ENCODE results near the gene CYP4B1. TPM values are rescaled to one million over a fixed set of nuclear protein-coding genes. Genes with fewer than 3 reads are reported as not detected.

CYP4B1 gene
- total and polyA plus RNA-seq, 4 donors, result 0.18 to 0.59 (median 0.18) TPM; not detected in 1

- TF ChIP-seq ZBTB33 (IDR thresholded peaks at IDR 0.05), result no peak
Observed at GRCh38 chr1:46820076-46820475, 21.2 kb downstream of the CYP4B1 start (continued).

- H3K9ac ChIP-seq (ENCODE audit: low read depth in 1 of 2, low read length in 2 of 2), result no peak overlapping the region
- H3K36me3 ChIP-seq (ENCODE audit: control insufficient read depth in 4 of 4, insufficient read depth in 3 of 4, low read depth in 1 of 4, low read length in 3 of 4), result no peaks in the 10 kb centered on the region
- 67% methylated on average over 5 of the region's 5 CpGs for WGBS
- H3K4me1 ChIP-seq (ENCODE audit: control insufficient read depth in 4 of 4, insufficient read depth in 4 of 4, low read length in 3 of 4), result no peaks in the 10 kb centered on the region
- H3K9me3 ChIP-seq (ENCODE audit: control insufficient read depth in 4 of 4, low read length in 3 of 4), result no peaks in the 10 kb centered on the region
- no peak for TF ChIP-seq RXRA (IDR thresholded peaks at IDR 0.05)
- TF ChIP-seq YY1 (IDR thresholded peaks at IDR 0.05), result no peak
- TF ChIP-seq TAF1 (conservative IDR thresholded peaks at IDR 0.05), result no peak
- no peak for TF ChIP-seq MAX (IDR thresholded peaks at IDR 0.05)
- TF ChIP-seq HNF4A (conservative IDR thresholded peaks at IDR 0.05), result no peak
- no peak for TF ChIP-seq JUND (IDR thresholded peaks at IDR 0.05)
- TF ChIP-seq GABPA (IDR thresholded peaks at IDR 0.05 in 1 of 2, conservative IDR thresholded peaks at IDR 0.05 in 1 of 2), result no peak
- TF ChIP-seq NR2F2 (IDR thresholded peaks at IDR 0.05), result no peak
- TF ChIP-seq FOXA2 (IDR thresholded peaks at IDR 0.05), result no peak
- TF ChIP-seq SP1 (IDR thresholded peaks at IDR 0.05), result no peak
- TF ChIP-seq ZBTB33 (IDR thresholded peaks at IDR 0.05), result no peak
- TF ChIP-seq ATF3 (IDR thresholded peaks at IDR 0.05), result no peak
- no peak for TF ChIP-seq REST (IDR thresholded peaks at IDR 0.05)
- TF ChIP-seq EGR1 (IDR thresholded peaks at IDR 0.05; ENCODE audit: low read depth in 2 of 2), result no peak
- no peak overlapping the region for H3K27ac ChIP-seq (ENCODE audit: low read depth in 1 of 2, low read length in 2 of 2)
- no peaks in the 10 kb centered on the region for H3K27me3 ChIP-seq (ENCODE audit: control insufficient read depth in 4 of 4, insufficient read depth in 4 of 4, low read length in 3 of 4)
- DNase-seq (ENCODE audit: low spot score), result no peak
- no peak overlapping the region for H3K4me3 ChIP-seq (ENCODE audit: low read depth in 1 of 3, low read length in 3 of 3)
Observed at GRCh38 chr1:46820560-46821060, 21.8 kb downstream of the CYP4B1 start.

All from liver (tissue), 9 donors.